ENCODE measurements around the gene EIF1AY.
"Not testable (repeated sequence)": the region's sequence is repeated elsewhere in the genome, so short reads cannot be mapped to it uniquely, and the experiment has no call there.

Gene EIF1AY, protein sequence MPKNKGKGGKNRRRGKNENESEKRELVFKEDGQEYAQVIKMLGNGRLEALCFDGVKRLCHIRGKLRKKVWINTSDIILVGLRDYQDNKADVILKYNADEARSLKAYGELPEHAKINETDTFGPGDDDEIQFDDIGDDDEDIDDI

DNA sequence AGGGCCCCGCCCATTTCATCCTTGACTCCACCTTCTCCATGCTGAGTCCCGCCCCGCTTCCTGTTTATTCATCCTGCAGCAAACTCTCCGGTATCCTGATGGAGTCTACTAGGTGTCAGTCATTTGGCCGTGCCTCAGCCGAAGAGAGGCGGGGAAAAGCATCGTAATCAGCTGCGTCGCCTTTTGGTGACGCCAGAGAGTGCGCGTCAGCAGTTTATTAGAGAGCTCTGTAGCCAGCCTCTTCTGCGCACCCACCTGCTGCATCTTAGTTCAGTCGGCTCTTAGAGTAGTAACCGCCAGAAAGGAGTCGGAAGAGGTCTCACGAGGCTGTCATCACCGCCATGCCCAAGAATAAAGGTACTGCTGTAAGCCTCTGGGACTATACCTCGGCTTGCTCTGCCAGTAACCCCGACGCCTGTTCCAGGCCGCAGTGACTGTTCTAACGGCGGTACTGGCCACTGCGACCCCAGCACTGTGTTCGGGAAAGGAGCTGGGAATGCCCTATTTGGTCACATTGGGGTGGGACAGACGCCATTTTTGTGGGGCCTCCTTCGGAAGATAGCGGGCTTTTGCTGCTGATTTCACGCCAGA, at the start of gene EIF1AY:
Gene EIF1AY (plus strand): TSS at position 246 of the 591 bp plus-strand sequence. CDS start 96 bp downstream, at position 342.
- DNase-seq (ENCODE audit: low read depth), result no peak

DNA sequence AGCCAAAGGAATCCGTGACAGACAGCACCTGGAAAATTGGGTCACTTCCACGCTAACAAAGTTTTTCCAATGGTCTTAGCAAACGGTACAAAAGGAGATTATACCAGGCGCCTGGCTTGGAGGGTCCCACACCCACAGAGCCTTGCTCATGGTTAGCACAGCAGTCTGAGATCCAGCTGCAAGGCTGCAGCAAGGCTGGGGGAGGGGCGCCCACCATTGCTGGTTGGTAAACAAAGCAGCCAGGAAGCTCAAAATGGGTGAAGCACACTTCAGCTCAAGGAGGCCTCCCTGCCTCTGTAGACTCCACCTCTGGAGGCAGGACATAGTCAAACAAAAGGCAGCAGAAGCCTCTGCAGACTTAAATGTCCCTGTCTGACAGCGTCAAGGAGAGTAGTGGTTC, 47.1 kb upstream of the EIF1AY start:
- DNase-seq (ENCODE audit: low read depth), result no peak

DNA sequence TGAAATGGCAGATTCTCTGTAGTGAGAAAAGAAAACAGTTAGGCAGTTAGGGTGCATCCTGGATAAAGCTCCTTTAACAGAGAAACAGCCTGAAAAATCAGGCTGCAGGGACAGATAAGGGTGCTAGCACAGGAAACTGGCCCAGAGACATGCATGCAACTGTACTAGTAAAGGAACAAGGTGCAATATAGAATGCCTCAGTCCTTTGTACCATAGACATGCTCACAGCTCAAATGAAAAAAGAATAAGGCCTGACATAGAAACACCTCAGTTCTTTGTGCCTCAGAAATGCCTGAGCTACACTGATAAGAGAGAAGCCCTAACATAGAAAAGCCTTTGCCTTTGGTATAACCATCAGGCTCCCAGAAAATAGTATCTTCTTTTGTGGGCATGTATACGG, 37.4 kb upstream of the EIF1AY start:
- no peak for DNase-seq (ENCODE audit: low read depth)

DNA sequence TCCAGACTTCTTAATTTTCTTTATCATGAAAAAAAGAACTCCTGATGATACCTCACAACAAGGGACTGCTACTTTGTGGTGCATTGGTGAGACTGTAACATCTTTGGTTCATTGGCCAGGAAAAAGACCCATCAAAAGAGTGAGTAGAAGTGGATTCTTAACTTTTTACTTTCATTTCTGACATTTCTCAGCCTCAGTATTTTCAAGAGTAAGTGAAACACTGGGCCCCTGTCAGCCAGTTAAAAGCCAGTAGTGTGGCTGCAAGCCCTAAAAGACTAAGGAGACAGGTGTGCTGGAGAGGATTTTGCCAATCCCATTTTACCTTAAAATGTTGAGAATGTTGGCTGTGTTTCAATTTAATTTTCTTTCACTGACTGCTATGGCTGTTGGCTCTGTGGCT, 36.6 kb upstream of the EIF1AY start:
- no peak for DNase-seq (ENCODE audit: low read depth)

DNA sequence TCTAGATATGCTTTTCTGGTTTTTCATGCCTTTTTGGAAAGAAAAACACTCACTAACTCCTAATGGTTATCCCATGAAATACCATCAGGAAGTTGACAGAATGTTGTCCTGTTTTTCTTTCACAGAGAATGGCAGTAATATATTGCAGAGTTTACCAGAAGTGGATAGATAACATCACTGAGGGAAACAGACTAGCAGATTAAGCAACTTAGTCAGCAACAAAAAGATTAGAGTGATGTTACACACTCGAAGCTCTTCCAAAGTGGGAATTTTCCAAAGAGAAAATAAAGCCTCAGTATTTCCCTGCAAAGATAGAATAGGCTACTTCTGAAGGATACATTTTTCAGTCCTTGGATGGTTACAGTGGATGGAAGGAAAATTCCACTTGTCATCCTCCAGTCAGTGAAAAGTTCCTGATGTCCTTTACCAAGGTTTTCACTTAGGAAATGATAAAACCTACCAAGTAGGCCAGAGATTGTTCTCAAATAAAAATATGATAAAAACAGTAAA, 31.1 kb upstream of the EIF1AY start:
- no peak for DNase-seq (ENCODE audit: low read depth)

DNA sequence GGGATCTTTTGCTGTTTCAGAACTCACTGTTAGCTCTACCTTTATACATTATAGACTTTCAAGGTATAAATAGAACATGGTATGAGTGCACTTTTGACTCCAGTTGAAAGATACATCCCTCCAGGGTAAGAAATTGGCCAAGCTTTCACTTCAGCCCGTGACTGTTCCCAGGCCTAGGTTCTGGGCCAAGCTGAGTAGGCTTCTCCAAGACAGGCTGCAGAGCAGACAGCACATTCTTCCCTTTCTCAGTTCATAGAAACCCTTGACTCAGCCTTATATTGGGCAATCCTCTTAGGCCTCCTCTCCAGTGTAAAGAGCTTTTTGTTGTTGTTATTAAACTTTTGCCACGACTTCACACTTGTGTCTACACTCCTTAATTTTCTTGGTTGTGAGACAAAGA, 29.5 kb upstream of the EIF1AY start:
- DNase-seq (ENCODE audit: low read depth), result no peak

DNA sequence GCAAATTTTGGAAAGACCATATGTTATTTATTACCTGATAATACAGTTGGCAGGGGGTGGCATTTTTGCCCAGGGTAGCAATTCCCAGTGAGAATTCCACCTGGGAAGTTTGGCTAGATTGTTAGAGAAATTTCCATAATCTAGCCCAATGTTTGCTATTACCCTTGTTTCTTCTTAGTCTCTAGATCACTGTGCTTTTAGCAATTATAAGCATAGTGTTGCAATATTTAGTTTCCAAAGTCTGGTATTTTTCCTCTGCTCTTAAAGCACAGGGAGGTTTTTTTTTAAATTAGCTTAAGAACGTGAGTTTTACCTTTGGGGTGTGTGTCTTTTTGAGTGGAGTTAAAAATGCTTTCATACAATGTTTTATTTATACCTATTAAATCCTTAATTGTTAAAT, 26.3 kb upstream of the EIF1AY start:
- DNase-seq (ENCODE audit: low read depth), result no peak

DNA sequence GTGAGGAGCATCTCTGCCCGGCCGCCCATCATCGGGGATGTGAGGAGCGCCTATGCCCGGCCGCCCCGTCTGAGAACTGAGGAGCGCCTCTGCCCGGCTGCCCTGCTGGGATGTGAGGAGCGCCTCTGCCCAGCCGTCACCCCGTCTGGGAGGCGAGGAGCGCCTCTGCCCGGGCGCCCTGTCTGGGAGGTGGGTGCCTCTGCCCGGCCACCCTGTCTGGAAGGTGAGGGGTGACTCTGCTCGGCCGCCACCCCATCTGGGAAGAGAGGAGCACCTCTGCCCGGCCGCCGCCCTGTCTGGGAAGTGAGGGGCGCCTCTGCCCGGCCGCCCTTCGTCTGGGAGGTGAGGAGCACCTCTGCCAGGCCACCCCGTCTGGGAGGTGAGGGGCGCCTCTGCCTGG, 23.7 kb upstream of the EIF1AY start:
- no peak for DNase-seq (ENCODE audit: low read depth)

DNA sequence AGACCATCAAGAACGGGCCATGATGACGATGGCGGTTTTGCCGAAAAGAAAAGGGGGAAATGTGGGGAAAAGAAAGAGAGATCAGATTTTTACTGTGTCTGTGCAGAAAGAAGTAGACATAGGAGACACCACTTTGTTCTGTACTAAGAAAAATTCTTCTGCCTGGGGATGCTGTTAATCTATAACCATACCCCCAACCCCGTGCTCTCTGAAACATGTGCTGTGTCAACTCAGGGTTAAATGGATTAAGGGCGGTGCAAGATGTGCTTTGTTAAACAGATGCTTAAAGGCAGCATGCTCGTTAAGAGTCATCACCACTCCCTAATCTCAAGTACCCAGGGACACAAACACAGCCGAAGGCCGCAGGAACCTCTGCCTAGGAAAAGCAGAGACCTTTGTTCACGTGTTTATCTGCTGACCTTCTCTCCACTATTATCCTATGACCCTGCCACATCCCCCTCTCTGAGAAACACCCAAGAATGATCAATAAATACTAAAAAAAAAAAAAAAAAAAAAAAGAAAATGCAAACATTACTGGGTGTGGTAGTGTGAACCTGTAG, 22.7 kb upstream of the EIF1AY start:
- DNase-seq (ENCODE audit: low read depth), result not testable (repeated sequence)

DNA sequence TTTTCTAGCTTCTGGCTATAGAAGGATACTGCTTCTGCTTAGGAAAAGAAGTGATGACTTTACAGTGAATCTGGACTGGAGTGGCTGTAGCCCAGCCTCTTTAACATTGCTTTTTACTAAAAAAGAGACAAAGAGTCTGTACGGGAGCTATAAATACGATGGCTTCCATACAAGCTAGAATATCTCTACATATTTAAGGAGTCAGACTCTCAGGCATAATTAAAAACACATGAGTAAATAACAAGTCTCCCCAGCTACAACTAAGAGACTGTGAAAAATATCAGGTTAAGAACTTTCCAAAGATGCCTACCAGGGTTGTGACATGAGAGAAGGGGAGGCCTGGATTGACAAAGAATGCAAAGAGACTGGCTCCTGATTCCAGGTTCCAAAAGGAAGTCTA, 19.8 kb upstream of the EIF1AY start:
- DNase-seq (ENCODE audit: low read depth), result no peak

DNA sequence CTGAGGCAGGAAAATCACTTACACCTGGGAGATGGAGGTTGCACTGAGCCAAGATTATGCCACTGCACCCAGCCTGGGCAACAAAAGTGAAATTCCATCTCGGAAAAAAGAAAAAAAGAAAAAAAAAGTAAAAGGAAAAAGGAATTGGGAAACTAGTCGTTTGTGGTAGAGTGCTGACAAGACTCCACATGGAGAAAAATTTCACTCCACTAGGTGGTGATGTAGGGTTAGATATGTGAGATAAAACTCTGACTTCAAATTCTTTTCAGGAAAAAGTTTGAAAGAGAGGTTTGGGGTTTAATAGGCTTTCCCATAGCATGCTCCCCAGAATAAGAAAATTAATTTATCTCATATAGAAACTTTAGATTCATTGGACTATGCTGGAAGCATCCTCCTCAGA, 16.9 kb upstream of the EIF1AY start:
- no peak for DNase-seq (ENCODE audit: low read depth)

DNA sequence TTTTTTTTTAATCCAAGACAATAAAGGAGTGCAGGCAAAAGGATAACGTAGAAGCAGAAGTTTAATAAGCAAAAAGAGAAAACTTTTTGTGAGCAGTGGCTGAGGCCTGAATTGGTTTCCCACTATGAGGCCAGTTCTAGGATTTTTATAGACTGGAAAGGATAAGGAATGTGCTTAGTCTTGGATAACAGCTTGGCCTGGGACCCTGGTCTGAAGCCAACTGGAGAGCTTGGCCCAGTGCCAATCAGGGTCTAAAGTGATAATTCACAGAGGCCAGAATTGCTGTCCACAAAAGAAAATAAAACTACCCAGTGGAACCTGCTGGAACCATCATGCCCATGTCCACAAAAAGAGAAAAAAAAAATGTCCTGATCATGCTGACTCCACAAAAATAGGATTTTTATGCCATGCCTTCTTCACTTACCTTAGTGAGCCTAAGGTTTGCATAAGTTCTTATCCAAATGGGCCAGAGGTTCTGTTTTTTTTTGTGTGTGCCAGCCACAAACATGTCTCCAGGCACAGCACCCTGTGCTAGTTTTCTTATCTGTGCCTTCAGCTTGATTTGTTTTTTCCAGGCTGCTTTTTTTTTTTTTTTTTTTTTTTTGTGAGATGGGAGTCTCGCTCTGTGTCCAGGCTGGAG, 15.6 kb upstream of the EIF1AY start:
- DNase-seq (ENCODE audit: low read depth), result no peak

DNA sequence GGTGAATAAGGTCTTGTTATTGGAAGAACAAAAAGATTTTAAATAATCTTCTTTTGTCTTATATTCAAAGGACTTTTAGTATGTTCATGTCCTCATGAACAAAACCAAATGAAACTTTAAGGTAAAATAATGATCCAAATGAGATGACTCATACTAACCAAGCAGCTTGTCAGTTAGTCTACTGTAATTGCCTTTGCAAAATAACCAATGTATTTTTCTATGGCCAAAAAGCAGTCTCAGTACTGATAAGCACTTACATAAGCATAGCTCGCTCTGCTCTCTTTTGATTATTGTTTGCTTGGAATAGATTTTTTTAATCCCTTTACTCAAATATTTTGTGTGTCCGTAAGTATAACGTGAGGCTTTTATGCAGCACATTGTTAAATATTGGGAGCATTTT, 4.3 kb upstream of the EIF1AY start:
- DNase-seq (ENCODE audit: low read depth), result no peak

DNA sequence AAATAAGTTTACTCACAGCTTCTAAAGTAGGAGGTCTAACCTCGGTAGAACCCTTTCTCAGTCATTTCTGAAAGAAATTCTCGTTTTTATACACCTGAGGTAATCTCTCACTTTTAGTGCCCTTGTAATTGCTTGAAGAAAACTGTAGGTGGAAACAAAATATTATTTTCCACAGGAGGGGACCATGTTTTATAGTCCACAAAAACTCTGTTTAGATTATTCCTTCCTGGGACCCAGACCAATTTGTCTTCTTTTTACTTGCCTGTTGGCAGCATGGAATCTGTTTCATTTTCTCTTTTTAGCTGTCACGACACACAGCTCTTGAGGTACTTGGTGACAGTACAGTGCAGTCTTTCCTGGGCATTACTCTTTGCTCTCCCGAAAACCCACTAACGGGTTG, 930 bp downstream of the EIF1AY start:
- DNase-seq (ENCODE audit: low read depth), result no peak

DNA sequence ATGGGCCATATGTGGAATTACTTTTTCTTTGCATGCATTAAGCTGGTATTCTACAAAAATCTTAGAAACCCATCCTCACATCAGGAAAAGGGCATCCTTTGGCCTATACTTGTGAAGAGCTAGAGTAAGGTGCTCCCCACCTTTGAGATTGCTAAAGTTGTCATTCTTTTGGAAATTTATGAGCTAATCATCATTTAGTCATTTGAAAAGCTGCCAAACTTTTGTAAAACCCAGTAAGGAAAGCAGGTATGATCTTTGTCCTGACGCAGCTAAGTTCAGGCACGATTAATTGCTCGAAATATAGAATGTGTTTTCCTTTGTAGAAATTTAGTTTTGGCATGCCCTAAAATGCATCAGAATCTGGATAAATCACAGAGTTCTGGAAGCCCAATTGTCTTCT, 2.6 kb downstream of the EIF1AY start:
- no peak for DNase-seq (ENCODE audit: low read depth)

DNA sequence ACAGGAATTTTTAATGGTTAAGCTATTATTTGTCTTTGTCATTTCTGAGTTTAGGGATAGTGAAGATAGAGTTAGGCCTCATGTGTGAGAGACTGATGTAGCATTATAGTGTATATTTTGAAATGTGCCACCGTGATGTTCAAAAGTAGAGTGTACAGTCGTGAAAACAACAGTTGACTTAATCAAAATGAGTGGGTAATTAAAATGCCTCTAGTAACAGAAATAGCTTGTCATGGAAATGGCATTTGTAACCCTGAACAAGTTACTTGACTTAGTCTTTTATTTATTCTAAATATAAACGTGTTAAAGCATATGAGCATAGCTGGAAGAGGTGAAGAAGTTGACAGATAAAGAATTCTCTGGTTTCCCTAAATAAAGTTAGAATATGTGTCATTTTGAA, 6.1 kb downstream of the EIF1AY start:
- no peak for DNase-seq (ENCODE audit: low read depth)

DNA sequence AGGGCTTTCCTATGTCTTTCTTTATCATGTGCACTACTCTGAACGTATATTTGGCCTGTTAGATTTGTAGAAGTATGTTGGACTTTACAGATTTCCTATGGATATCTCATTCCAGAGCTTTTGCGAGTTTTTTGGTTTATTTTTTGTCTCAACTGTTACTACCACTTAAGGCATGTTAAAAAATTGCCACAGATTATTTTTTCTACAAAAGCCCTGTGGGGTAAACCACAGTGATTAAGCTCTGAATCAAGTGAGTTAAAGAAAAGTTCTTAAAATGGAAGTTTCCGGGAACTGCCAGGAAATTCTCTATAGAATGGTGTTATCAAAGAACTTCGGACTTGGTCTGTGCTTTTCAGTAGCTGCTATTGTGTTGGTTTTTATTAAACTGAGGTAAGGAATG, 10.6 kb downstream of the EIF1AY start:
- no peak for DNase-seq (ENCODE audit: low read depth)

Data from GM04504 (cell line).